ENCODE data around the gene GNB1L. TPM values are rescaled to one million over a fixed set of nuclear protein-coding genes. Genes with fewer than 3 reads are reported as not detected.
A peak's percentile ranks its signal among the peaks of the same experiment; 100 is the strongest.

Gene GNB1L
- total RNA-seq, 1 experiment from 2014 or later = 15.8 TPM

DNA sequence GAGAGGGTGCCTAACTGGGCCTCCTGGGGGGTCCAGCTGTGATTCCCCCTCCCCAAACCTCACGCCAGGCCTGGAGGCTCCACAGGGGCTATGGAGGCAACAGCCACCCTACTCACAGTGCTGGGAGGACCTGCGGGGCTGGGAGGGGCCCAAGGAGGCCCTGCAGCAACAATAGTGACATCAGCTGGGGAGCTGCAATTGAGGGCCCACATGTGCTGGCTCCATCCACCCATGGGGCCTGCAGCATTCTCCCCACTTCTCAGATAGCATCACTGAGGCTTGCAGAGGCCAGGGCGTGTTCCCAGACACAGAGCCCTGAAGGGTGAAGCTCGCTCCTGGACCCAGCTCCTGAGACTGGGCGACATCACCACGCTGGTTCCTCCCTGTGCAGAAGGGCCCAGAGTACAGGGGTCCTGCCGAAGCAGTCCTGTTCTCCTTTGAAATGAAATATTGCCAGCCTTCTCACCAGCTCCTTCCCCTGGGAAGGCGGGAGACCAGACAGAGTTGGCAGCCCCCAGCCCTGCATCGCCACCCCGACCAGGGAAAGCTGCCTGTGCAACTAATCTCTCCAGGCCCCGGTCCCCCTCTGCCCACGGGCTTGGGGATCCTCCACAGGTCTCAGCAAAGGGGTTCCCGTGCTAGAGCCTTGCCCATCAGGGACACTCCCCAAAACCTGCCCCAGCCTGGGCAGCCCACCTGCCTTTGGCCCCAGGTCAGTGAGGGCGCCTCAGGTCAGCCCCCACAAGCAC lies 103.0 kb downstream of the GNB1L start:
- no peaks in the 10 kb centered on the region for H3K9me3 ChIP-seq
- TF ChIP-seq, protein P1, sequence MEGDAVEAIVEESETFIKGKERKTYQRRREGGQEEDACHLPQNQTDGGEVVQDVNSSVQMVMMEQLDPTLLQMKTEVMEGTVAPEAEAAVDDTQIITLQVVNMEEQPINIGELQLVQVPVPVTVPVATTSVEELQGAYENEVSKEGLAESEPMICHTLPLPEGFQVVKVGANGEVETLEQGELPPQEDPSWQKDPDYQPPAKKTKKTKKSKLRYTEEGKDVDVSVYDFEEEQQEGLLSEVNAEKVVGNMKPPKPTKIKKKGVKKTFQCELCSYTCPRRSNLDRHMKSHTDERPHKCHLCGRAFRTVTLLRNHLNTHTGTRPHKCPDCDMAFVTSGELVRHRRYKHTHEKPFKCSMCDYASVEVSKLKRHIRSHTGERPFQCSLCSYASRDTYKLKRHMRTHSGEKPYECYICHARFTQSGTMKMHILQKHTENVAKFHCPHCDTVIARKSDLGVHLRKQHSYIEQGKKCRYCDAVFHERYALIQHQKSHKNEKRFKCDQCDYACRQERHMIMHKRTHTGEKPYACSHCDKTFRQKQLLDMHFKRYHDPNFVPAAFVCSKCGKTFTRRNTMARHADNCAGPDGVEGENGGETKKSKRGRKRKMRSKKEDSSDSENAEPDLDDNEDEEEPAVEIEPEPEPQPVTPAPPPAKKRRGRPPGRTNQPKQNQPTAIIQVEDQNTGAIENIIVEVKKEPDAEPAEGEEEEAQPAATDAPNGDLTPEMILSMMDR (IDR thresholded peaks at IDR 0.05; ENCODE audit: insufficient read depth in 1 of 2, low read depth in 1 of 2, low read length in 1 of 2, severe bottlenecking in 1 of 2, unreplicated experiment in 1 of 2) = no peak
- H3K4me3 Mint-ChIP-seq (ENCODE audit: unreplicated experiment) = no peak overlapping the region
- ChIA-PET POLR2A (interaction anchor here (1.1 kb wide), 1 partner anchor 10 kb away, joined by 3 read pairs; no protein-coding TSS in a partner anchor), CTCF (interaction anchor here (0.6 to 1.8 kb wide), 3 partner anchors 22 to 158 kb away, joined by 3 to 9 read pairs (median 4); partner anchors contain the start of gene GP1BB)
- H3K4me1 ChIP-seq = peaks cover 18% of the 10 kb centered on the region
- H3K4me1 Mint-ChIP-seq (ENCODE audit: low read depth, unreplicated experiment) = no peaks in the 10 kb centered on the region
- H3K27me3 ChIP-seq (replicated peaks; ENCODE audit: control insufficient read depth, insufficient read depth, low read length) = no peaks in the 10 kb centered on the region; the same call in none of the 2 replicates
- H3K36me3 ChIP-seq (ENCODE audit: control insufficient read depth, insufficient read depth, low read length) = no peaks in the 10 kb centered on the region
- no peaks in the 10 kb centered on the region for H3K36me3 Mint-ChIP-seq (ENCODE audit: insufficient read depth, unreplicated experiment)
- no peak for DNase-seq
- no peaks in the 10 kb centered on the region for H3K27me3 Mint-ChIP-seq (ENCODE audit: insufficient read depth, unreplicated experiment)
- H3K4me3 ChIP-seq (ENCODE audit: low read depth, low read length) = no peak overlapping the region
- no peaks in the 10 kb centered on the region for H3K9me3 Mint-ChIP-seq (ENCODE audit: unreplicated experiment)
- H3K27ac Mint-ChIP-seq (ENCODE audit: unreplicated experiment) = peak overlapping the region; percentile 61
- BruUV-seq (replicated peaks) = no TSS peak
- intact Hi-C loops (cut with micrococcal nuclease; ENCODE audit: unreplicated experiment) = no loop called here

DNA sequence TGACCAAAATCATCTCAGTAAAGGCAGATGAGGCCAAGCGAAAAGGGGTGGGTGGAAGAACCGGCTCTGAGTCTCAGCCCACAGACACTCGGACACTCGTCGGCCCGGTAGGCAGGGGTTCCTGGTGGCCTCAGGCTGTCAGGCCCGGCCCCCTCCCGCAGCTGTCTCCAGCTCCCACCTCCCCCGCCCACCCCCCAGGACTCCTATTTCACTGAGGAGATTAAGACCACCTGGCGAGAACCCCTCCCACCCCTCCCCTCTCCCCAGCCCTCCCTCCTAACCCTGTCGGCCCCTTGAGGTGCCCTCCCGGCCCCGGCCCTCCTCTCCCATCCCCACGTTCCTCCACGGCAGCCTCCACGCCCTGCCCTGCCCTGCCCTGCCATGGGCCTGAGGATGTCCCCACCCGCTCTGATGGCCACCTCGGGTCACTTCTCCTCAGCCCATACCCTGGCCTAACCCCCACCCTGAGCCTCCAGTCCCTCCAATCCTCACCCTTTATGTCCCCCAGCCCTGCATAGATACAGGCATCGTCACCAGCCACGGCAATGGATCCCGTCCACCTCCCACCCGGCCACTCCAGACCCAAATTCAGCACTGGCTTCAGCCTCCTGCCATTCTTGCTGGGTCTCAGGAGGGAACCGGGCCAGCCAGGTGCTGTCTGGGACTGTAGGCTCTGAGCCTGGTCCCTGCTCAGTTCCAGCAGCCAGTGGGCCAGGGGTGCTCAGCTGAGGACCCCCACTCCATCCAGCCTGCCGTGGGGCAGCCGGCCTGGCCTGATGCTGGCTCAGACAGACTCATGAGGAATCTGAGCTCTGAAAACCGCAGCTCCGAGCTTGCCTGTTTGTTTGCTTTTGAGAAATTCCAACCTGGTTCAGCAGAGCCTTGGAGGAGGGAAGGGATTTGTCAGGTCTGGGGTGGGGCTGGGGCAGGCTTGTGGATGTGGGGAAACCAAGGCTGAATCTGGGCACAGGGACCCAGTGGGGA lies 103.9 kb downstream of the GNB1L start:
- H3K4me1 Mint-ChIP-seq (ENCODE audit: low read depth, unreplicated experiment) = no peaks in the 10 kb centered on the region
- H3K4me1 ChIP-seq = peaks cover 15% of the 10 kb centered on the region
- H3K9me3 ChIP-seq = no peaks in the 10 kb centered on the region
- H3K4me3 Mint-ChIP-seq (ENCODE audit: unreplicated experiment) = no peak overlapping the region
- no peaks in the 10 kb centered on the region for H3K36me3 ChIP-seq (ENCODE audit: control insufficient read depth, insufficient read depth, low read length)
- intact Hi-C loops (cut with micrococcal nuclease; ENCODE audit: unreplicated experiment) = no loop called here
- DNase-seq = peak in 1 of 2 experiments; percentile 49
- POLR2A ChIA-PET = interaction anchor here (0.5 to 1.1 kb wide), 2 partner anchors 9 to 10 kb away, joined by 3 to 4 read pairs; no protein-coding TSS in a partner anchor
- H3K36me3 Mint-ChIP-seq (ENCODE audit: insufficient read depth, unreplicated experiment) = no peaks in the 10 kb centered on the region
- no TSS peak for BruUV-seq (replicated peaks)
- CTCF ChIA-PET = interaction anchor here (0.6 to 1.8 kb wide), 3 partner anchors 21 to 159 kb away, joined by 3 to 9 read pairs (median 4); partner anchors contain the start of gene GP1BB
- H3K4me3 ChIP-seq (ENCODE audit: low read depth, low read length) = no peak overlapping the region
- no peaks in the 10 kb centered on the region for H3K27me3 Mint-ChIP-seq (ENCODE audit: insufficient read depth, unreplicated experiment)
- no peaks in the 10 kb centered on the region for H3K9me3 Mint-ChIP-seq (ENCODE audit: unreplicated experiment)
- H3K27me3 ChIP-seq (replicated peaks; ENCODE audit: control insufficient read depth, insufficient read depth, low read length) = no peaks in the 10 kb centered on the region; the same call in none of the 2 replicates
- H3K27ac Mint-ChIP-seq (ENCODE audit: unreplicated experiment) = peak overlapping the region; percentile 61
- TF ChIP-seq, protein P1 (IDR thresholded peaks at IDR 0.05; ENCODE audit: insufficient read depth in 1 of 2, low read depth in 1 of 2, low read length in 1 of 2, severe bottlenecking in 1 of 2, unreplicated experiment in 1 of 2) = no peak

DNA sequence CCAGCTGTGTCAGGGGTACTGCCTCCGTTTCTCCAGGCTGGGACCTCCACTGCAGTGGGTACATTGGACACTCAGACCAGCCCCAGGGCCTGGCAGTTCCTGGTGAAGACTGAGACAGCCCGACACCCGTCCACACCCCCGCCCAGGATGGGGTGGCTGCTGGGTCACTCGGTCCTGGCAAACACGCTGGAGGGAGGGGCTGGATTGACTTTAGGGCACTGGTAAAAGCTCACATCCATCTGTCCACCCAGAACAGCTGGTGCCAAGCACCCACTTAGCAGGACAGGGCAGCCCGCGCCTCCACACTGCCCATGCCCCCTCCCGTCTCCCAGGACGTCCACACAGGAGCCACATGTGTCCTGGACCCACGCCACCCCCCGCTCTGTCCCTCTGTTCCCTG lies 104.8 kb downstream of the GNB1L start:
- H3K36me3 ChIP-seq (ENCODE audit: control insufficient read depth, insufficient read depth, low read length) = no peaks in the 10 kb centered on the region
- H3K27me3 ChIP-seq (replicated peaks; ENCODE audit: control insufficient read depth, insufficient read depth, low read length) = no peaks in the 10 kb centered on the region; the same call in none of the 2 replicates
- POLR2A ChIA-PET = no interaction called here
- CTCF ChIA-PET = interaction anchor here (1.8 kb wide), 1 partner anchor 20 kb away, joined by 9 read pairs; no protein-coding TSS in a partner anchor
- intact Hi-C loops (cut with micrococcal nuclease; ENCODE audit: unreplicated experiment) = no loop called here
- H3K4me1 ChIP-seq = peaks cover 11% of the 10 kb centered on the region
- Mint-ChIP-seq H3K9me3 (ENCODE audit: unreplicated experiment) (no peaks in the 10 kb centered on the region), H3K27ac (ENCODE audit: unreplicated experiment) (no peak overlapping the region), H3K27me3 (ENCODE audit: insufficient read depth, unreplicated experiment) (no peaks in the 10 kb centered on the region), H3K4me3 (ENCODE audit: unreplicated experiment) (no peak overlapping the region), H3K4me1 (ENCODE audit: low read depth, unreplicated experiment) (no peaks in the 10 kb centered on the region), H3K36me3 (ENCODE audit: insufficient read depth, unreplicated experiment) (no peaks in the 10 kb centered on the region)
- TF ChIP-seq, protein P1 (IDR thresholded peaks at IDR 0.05; ENCODE audit: insufficient read depth in 1 of 2, low read depth in 1 of 2, low read length in 1 of 2, severe bottlenecking in 1 of 2, unreplicated experiment in 1 of 2) = no peak
- no peak for DNase-seq
- no peaks in the 10 kb centered on the region for H3K9me3 ChIP-seq
- BruUV-seq (replicated peaks) = no TSS peak
- H3K4me3 ChIP-seq (ENCODE audit: low read depth, low read length) = no peak overlapping the region
